GM18951 (cell line): ENCODE results near the gene SPAG8.

Source experiments
- POLR2A ChIP-seq: IDR thresholded peaks from 4 replicates; pipeline ENCODE4 v1.6.1; 2011; ENCODE audit warnings: mild to moderate bottlenecking; ENCODE audit not compliant: insufficient read length, insufficient read depth; ENCODE audit errors: extremely low read depth
- in situ Hi-C: fragments of 300-500 bp; cut with MboI; formaldehyde crosslinking; loops from one replicate; pipeline ENCODE4 v1.12.0; 2022; ENCODE audit warnings: low sequenced_read_pairs, mixed read lengths, inconsistent platforms; ENCODE audit not compliant: unreplicated experiment

The SPAG8 gene

DNA sequence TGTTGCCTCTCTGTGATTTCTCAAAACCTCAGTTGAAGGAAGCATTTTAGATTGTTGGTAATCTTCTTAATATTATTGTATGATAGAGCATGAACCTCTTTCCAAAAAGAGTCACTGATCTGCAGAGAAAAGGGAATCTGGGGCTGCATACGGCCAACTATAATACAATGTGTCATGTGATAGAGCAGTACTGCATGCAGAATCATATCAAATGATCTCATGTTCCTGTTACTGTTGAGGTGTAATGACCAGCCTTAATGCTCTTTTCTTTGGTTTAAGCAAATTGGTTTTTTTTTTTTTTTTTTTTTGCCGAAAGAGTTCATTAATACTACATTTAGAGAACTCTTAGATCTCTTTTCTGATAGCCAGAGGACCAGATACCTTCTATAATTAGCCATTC lies 45.1 kb downstream of the SPAG8 start:
- TF ChIP-seq POLR2A = no peak

DNA sequence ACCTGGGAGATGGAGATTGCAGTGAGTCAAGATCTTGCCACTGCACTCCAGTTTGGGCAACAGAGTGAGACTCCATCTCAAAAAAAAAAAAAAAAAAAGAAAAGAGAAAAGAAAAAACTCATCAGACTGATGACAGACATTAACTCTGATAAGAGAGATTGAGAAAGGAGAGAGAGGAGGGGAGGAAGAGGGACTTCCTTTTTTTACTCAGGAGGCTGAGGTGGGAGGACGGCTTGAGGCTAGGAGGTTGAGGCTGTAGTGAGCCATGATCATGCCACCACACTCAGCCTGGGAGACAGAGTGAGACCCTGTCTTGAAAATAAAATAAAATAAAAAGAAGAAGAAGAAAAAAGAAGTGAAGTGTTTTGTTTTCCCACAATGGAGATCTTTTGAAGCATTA lies 48.3 kb downstream of the SPAG8 start:
- no peak for TF ChIP-seq POLR2A
- in situ Hi-C loops = no loop called here

More for the DNA sequence above, 45.1 kb downstream of the SPAG8 start:
- in situ Hi-C loops = no loop called here

DNA sequence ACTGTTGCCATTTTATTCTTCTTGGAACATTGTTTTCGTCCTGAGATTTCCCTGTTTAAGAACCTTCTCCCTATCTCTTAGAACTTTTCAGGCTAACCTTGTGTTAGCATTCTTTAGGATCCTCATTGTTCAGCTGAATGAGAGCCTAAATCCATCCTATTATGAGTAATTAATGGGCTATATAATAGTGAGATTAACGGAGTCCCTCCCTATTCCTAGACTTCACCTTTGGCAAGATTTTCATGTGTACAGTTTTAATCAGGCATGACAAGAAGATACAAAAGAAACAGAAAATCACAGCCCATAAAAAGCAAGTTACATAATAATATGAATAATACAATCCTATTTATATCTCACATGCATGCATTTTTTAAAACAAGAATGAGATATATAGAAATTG lies 48.9 kb downstream of the SPAG8 start:
- no peak for TF ChIP-seq POLR2A
- in situ Hi-C loops = no loop called here

DNA sequence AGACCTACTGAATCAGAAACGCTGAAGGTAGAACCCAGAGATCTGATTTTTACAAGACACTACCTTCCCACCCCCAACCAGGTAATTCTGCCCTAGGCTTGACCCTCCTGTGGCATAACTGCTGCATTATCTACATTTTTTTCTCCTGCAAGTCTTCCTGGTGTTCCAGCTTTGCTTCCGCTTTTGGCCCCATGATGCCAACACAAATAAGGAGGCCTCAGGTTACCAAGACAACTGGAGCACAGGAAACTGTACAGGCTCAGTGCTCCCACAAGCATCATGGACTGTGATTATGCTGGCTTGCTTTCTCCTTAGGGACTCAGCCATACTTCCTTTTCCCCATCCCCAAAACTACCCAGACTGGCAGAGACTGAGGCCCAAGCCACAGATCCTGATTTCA lies 51.4 kb downstream of the SPAG8 start:
- in situ Hi-C loops = no loop called here
- TF ChIP-seq POLR2A = no peak

DNA sequence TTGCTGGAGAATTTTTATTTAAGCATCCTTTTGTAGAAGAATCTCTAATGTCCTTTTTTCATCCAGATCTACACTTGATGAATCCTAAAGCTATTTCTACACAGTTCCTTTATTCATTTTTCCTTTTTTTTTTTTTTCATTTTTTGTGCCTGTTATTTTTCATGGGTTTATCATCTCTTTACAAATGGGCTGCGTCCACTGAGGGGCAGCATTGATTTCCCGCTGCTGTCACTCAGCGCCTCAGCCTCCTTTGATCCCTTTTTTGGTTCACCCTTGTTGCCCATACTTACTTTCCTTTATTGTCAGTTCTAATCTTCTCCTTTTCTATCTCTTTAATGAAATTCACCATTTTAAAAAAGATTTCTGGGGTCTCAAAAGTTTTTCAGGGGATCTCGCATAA lies 52.3 kb downstream of the SPAG8 start:
- no peak for TF ChIP-seq POLR2A

More for the DNA sequence above, 52.3 kb downstream of the SPAG8 start:
- in situ Hi-C loops = no loop called here
